BE2C (cell line): ENCODE data around the gene HOXB13.

Source experiments
- DNase-seq: peaks from one replicate; pipeline ENCODE4 v3.0.0-alpha.2; 2020
- H3K27me3 ChIP-seq: fragments of 250-450 bp; sonication (Bioruptor Pico); 2 replicates; pipeline ENCODE4 v1.5.1; 2020; ENCODE audit warnings: mild to moderate bottlenecking
- H3K36me3 ChIP-seq: fragments of 250-450 bp; sonication (Bioruptor Pico); 2 replicates; pipeline ENCODE4 v1.5.1; 2020; ENCODE audit warnings: mild to moderate bottlenecking
- H3K4me1 ChIP-seq: fragments of 250-450 bp; sonication (Bioruptor Pico); 2 replicates; pipeline ENCODE4 v1.5.1; 2020
- H3K4me3 ChIP-seq: 2 replicates; pipeline ENCODE4 v1.5.1; 2011; ENCODE audit warnings: low read depth, low read length
- H3K9me3 ChIP-seq: fragments of 250-450 bp; sonication (Bioruptor Pico); 2 replicates; pipeline ENCODE4 v1.5.1; 2020
- CTCF ChIP-seq: IDR thresholded peaks from 2 replicates; pipeline ENCODE4 v1.5.1; 2012; ENCODE audit warnings: mild to moderate bottlenecking, low read depth, low read length

The HOXB13 gene

GRCh38 chr17:48722201-48722907 is 6.2 kb downstream of the HOXB13 start, which contains the start of gene PRAC1:
PRAC1 (minus strand) TSS chr17:48722518; CDS start chr17:48722392, 126 bp downstream.
- H3K4me3 ChIP-seq = no peak within 1 kb of the TSS
- no peak for TF ChIP-seq CTCF
- no peaks in the 10 kb centered on the region for H3K4me1 ChIP-seq
- H3K36me3 ChIP-seq = no peaks in the 10 kb centered on the region
- peaks cover 98% of the 10 kb centered on the region for H3K27me3 ChIP-seq
- H3K9me3 ChIP-seq = no peaks in the 10 kb centered on the region
- DNase-seq = no peak

DNA sequence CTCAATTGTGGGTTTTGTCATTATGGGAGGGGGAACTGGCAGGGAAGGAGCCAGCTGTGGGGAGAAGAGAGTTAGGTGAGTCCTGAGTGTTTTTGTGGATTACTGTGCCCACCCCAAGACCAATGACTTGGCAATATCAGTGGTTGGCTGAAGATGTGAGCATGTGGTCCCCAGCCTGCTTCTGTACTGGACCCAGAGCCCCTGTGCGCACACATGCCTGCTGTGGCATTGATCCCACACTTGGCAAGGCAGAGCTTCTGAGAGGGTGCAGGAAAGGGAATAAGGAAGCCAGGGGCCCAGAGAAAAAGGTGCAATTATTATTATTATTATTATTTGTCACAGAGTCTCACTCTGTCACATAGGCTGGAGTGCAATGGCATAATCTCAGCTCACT is 7.5 kb downstream of the HOXB13 start:
- Histone ChIP-seq H3K36me3 (no peaks in the 10 kb centered on the region), H3K4me3 (no peak overlapping the region), H3K4me1 (no peaks in the 10 kb centered on the region), H3K9me3 (no peaks in the 10 kb centered on the region), H3K27me3 (peaks cover 98% of the 10 kb centered on the region)
- no peak for DNase-seq
- TF ChIP-seq CTCF = no peak

GRCh38 chr17:48720266-48721008 is 8.1 kb downstream of the HOXB13 start:
- peaks cover 98% of the 10 kb centered on the region for H3K27me3 ChIP-seq

GRCh38 chr17:48719642-48720265 is 8.8 kb downstream of the HOXB13 start:
- Histone ChIP-seq H3K4me1 (no peaks in the 10 kb centered on the region), H3K27me3 (peaks cover 98% of the 10 kb centered on the region), H3K9me3 (no peaks in the 10 kb centered on the region), H3K4me3 (no peak overlapping the region), H3K36me3 (no peaks in the 10 kb centered on the region)
- DNase-seq = no peak
- TF ChIP-seq CTCF = no peak

More at GRCh38 chr17:48720266-48721008, 8.1 kb downstream of the HOXB13 start:
- no peak overlapping the region for H3K4me3 ChIP-seq
- TF ChIP-seq CTCF = no peak
- no peak for DNase-seq
- H3K9me3 ChIP-seq = no peaks in the 10 kb centered on the region
- H3K36me3 ChIP-seq = no peaks in the 10 kb centered on the region
- no peaks in the 10 kb centered on the region for H3K4me1 ChIP-seq

- Histone ChIP-seq H3K4me1 (no peaks in the 10 kb centered on the region), H3K27me3 (peaks cover 98% of the 10 kb centered on the region), H3K9me3 (no peaks in the 10 kb centered on the region), H3K4me3 (no peak overlapping the region), H3K36me3 (no peaks in the 10 kb centered on the region)
- DNase-seq = no peak
- TF ChIP-seq CTCF = no peak
Observed at GRCh38 chr17:48718761-48719641, 9.5 kb downstream of the HOXB13 start.
